ENCODE results near the gene UTP18.
"Not testable (repeated sequence)": the region's sequence is repeated elsewhere in the genome, so short reads cannot be mapped to it uniquely, and the experiment has no call there.

Gene UTP18

GRCh38 chr17:51260237-51261023, at the start of gene UTP18:
Gene UTP18, plus strand, starts transcription at chr17:51260546. Its CDS starts 39 bp downstream, at chr17:51260585.
- in situ Hi-C loops (cut with MboI; ENCODE audit: low sequenced_read_pairs): no loop called here

DNA sequence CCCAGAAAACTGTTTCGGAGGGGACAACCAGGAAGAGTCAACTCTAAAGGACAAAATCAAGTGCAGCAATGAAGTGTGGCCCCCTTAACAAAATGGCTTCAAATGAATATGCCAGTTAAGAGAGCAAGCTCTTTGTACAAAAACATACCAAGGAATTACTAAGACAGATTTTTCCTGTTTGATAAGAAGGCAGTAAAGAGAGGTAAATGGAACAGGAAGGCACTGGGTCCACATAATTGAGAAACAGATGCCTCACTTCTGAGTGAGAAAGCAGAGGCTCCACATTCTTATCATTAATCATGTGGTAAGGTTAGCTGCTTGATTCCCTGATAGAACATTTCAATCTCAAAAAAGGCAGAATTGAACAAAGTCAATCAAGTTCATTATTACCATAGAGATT, 45.4 kb upstream of the UTP18 start:
- in situ Hi-C loops (cut with MboI; ENCODE audit: low sequenced_read_pairs): no loop called here

DNA sequence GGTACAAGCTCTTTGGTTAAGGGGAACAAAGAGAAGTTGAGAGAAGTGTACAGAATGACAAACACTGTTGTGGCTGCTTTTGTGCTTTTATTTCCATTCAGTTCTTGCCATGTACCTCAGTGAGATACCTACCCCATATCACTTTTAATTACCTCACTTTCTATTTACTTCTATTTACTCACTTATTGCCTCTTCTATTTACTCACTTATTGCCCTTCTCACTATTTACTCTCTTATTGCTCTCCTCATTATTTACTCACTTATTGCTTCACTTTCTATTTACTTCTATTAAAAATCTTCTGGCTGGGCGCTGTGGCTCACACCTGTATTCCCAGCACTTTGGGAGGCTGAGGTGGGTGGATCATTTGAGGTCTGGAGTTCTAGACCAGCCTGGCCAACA, 42.4 kb upstream of the UTP18 start:
- in situ Hi-C loops (cut with MboI; ENCODE audit: low sequenced_read_pairs): no loop called here

DNA sequence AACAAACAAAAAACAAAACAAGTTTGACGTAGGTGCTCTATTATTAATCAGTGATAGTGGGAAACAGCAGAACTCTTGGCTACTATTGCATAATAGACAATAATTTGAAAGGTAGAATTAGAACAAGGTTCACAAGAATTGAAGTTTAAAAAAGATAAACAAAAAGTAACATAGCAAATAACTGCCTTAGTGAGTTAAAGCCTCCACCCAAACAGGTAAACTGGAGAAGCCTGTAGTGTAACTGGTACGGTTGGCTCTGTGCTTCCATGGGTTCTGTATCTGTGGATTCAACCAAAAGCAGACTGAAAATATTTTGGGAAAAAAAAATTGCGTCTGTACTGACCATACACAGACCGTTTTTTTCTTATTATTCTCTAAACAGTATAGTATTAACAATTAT, 39.0 kb upstream of the UTP18 start:
- in situ Hi-C loops (cut with MboI; ENCODE audit: low sequenced_read_pairs): no loop called here

DNA sequence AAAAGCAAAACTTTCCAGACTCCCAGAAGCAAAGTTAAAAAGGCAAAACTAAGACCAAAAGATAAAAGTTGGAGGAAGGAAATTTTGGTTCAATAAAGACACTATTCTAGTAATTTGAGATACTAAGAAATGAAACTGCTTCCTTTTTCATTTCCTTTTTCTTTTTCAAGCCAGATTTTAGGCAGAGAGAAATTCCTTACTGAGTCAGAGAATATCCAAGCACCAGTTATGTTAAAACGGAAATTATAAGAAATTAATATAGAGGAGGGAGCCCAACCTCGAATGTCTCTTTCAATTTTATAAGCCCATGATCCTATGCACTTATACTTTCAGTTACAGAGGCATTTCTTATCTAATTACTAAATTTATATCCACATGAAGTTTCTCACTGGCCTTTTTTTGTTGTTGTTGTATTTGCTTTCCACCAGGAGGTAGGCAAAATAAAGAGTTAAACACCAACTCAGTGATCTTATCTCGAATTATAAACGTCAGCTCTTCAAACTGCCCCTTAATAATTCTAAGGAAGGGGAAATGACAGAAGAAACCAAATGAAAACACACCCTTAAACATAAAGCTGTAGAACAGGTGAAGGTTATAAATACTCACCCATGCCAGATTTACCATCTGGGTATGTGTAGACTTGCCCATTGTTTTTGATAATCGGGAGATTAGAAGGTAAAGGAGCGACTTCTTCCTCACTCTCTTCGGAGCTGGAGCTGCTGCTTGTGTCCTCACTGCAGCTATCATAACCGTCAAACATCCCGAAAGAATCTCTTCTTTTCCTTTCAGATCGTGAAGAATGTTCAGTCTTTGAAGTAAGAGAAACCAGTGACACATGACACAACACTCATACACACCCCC, 35.7 kb upstream of the UTP18 start:
- in situ Hi-C loops (cut with MboI; ENCODE audit: low sequenced_read_pairs): no loop called here

DNA sequence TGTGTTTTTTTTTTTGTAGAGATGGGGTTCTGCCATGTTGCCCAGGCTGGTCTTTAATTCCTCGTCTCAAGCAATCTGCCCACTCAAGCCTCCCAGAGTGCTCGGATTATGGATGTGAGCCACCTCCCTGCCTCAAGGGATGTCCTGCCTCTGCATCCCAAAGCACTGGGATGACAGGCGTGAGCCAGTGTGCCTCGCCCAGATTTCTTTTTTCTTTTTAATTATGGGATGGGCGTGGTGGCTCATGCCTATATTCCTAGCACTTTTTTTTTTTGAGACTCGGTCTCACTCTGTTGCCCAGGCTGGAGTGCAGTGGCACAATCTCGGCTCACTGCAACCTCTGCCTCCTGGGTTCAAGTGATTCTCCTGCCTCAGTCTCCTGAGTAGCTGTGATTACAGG, 34.8 kb upstream of the UTP18 start:
- in situ Hi-C loops (cut with MboI; ENCODE audit: low sequenced_read_pairs): not testable (repeated sequence)

- in situ Hi-C loops (cut with MboI; ENCODE audit: low sequenced_read_pairs): no loop called here
These were observed 32.2 kb upstream of the UTP18 start for GRCh38 chr17:51228161-51228560.

- in situ Hi-C loops (cut with MboI; ENCODE audit: low sequenced_read_pairs): no loop called here
These were observed 30.5 kb upstream of the UTP18 start for GRCh38 chr17:51229889-51230288.

DNA sequence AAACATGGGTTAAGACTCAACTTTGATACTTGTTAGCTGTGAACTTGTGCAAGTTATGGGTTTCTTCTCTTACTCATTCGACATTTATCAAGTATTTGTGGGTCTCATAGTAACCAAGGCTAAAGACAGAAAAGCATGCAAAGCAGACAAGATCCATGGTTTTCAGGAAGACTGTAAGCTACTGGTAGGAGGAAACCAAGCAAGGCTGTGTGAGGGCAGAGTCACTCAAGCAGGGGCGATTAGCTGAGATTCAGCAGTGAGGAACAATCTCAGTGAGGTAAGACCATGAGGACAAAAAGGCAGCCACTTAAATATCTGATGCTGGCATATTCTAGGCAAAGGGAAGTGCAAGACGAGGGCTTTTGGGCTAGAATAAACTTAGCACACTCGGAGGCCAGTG, 30.0 kb upstream of the UTP18 start:
- in situ Hi-C loops (cut with MboI; ENCODE audit: low sequenced_read_pairs): no loop called here

- in situ Hi-C loops (cut with MboI; ENCODE audit: low sequenced_read_pairs): no loop called here
These were observed 28.3 kb upstream of the UTP18 start for GRCh38 chr17:51231999-51232398.

GRCh38 chr17:51234162-51234561, 26.2 kb upstream of the UTP18 start:
- in situ Hi-C loops (cut with MboI; ENCODE audit: low sequenced_read_pairs): no loop called here

GRCh38 chr17:51238255-51238887, 22.0 kb upstream of the UTP18 start:
- in situ Hi-C loops (cut with MboI; ENCODE audit: low sequenced_read_pairs): no loop called here

DNA sequence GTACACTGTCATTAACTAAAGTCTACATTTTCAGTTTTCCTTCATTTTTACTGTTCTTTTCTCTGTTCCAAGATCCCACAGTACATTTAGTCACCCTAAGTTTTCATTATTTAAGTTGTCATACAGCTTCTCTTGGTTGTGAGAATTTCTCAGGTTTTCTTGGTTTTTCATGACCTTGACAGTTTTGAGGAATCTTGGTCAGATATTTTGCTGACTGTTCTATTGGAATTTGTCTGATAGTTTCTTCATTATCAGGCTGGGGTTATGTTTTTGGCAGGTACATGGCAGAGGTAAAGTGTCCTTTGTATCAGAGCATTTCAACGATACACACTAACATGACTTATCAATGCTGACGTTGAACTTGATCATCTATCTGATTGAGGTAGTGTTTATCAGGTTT, 20.1 kb upstream of the UTP18 start:
- in situ Hi-C loops (cut with MboI; ENCODE audit: low sequenced_read_pairs): no loop called here

GRCh38 chr17:51244041-51244440, 16.3 kb upstream of the UTP18 start:
- in situ Hi-C loops (cut with MboI; ENCODE audit: low sequenced_read_pairs): no loop called here

DNA sequence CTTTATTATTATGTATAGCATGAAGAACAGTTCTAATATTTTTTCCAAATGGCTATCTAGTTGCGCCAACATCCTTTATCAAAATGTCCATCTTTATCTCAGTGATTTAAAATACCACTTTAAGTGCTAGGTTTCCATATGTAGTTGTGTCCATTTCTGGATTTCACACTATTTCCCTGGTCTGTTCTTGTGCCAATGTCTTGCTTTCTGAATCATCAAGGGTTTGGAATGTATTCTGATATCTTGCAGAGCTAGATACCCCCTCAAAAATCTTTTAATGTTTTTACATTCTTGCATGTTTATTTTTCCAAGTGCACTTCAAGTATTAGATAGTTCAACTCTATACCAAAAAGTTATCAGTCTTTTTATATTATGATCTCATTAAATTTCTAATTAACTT, 14.8 kb upstream of the UTP18 start:
- in situ Hi-C loops (cut with MboI; ENCODE audit: low sequenced_read_pairs): no loop called here

- in situ Hi-C loops (cut with MboI; ENCODE audit: low sequenced_read_pairs): no loop called here
These were observed 10.0 kb upstream of the UTP18 start for GRCh38 chr17:51250314-51250840.

- in situ Hi-C loops (cut with MboI; ENCODE audit: low sequenced_read_pairs): no loop called here
These were observed 9.3 kb upstream of the UTP18 start for GRCh38 chr17:51251010-51251409.

GRCh38 chr17:51255673-51256072, 4.7 kb upstream of the UTP18 start:
- in situ Hi-C loops (cut with MboI; ENCODE audit: low sequenced_read_pairs): no loop called here

- in situ Hi-C loops (cut with MboI; ENCODE audit: low sequenced_read_pairs): no loop called here
These were observed 4.2 kb upstream of the UTP18 start for GRCh38 chr17:51256101-51256500.

GRCh38 chr17:51257150-51258081, 2.9 kb upstream of the UTP18 start:
- in situ Hi-C loops (cut with MboI; ENCODE audit: low sequenced_read_pairs): no loop called here
